Raji (cell line): ENCODE measurements around the gene TOE1.

ENCODE experiments used
- POLR2A ChIP-seq: IDR thresholded peaks from 2 replicates; pipeline ENCODE4 v1.6.1; 2011; ENCODE audit warnings: low read depth, low read length, control low read depth; ENCODE audit not compliant: insufficient read depth

Gene TOE1

GRCh38 chr1:45375104-45376090, 35.4 kb downstream of the TOE1 start:
- no peak for TF ChIP-seq POLR2A

GRCh38 chr1:45378184-45378583, 38.2 kb downstream of the TOE1 start:
- no peak for TF ChIP-seq POLR2A

GRCh38 chr1:45379524-45379923, 39.6 kb downstream of the TOE1 start:
- no peak for TF ChIP-seq POLR2A

DNA sequence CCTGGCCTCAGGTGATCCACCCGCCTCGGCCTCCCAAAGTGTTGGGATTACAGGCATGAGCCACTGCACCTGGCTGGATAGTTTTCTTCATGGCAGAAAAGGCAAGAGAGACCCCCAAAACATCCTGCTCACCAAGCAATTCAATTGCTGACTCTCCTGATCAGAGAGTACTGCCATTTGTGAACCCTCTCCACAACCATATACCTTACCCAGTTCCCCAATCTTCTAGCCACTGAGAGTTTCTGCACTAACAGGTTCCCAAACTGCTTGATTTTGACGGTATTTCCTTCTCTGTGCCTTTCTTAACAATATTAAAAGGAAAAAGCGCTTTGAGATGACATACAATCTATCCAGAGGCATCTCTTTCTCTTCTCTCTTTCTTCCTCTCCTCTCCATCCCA, 40.2 kb downstream of the TOE1 start:
- no peak for TF ChIP-seq POLR2A

GRCh38 chr1:45380730-45381129, 40.8 kb downstream of the TOE1 start:
- TF ChIP-seq POLR2A, result no peak

- no peak for TF ChIP-seq POLR2A
These were observed 41.3 kb downstream of the TOE1 start for GRCh38 chr1:45381243-45381642.

GRCh38 chr1:45383191-45383590, 43.2 kb downstream of the TOE1 start:
- no peak for TF ChIP-seq POLR2A

DNA sequence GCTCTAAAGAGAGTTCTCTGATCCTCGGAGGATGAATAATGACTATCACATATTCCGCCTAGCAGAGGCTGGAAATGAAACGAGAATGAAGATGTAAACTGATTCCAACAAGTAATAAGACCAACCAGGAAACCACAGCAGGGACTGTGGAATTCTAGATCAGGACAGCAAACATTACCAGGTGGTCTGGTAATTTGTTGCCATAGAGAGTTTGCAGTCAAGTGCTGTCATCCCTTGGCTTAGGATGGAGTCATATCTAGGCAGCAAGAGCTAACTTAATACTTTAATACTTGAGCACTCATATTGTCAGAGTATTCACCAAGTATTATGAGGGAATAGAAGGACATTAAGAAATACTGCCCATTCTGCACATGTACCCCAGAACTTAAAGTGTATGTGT, 45.3 kb downstream of the TOE1 start:
- TF ChIP-seq POLR2A, result no peak

DNA sequence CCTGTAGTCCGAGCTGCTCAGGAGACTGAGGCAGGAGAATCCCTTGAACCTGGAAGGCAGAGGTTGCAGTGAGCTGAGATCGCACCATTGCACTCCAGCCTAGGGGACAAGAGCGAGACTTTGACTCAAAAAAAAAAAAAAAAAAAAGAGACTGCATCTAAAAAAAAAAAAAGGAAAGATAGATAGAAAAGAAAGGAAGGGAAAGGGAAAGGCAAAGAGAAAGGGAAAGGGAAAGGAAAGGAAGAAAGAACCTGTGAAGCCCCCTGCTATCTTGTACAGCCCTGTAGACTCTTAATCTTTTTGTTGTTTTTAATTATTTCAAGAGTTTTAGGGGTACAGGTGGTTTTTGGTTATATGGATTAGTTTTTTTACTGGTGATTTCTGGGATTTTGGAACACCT, 46.2 kb downstream of the TOE1 start:
- TF ChIP-seq POLR2A, result no peak
